Fibroblast of villous mesenchyme (primary cell): ENCODE measurements around the gene VSIG2. TPM values are rescaled to one million over a fixed set of nuclear protein-coding genes. Genes with fewer than 3 reads are reported as not detected.

Experiments used
- DNase-seq: peaks from one replicate; pipeline ENCODE4 v3.0.0-alpha.2; 2010; ENCODE audit warnings: low read depth
- H3K4me3 ChIP-seq: 2 replicates; pipeline ENCODE4 v1.5.1; 2011; ENCODE audit warnings: low read depth, mild to moderate bottlenecking, low read length
- total RNA-seq: library from RNA; depleted of rRNA; stranded (reverse); fragments of >200 nt; gene quantifications from 2 replicates; pipeline ENCODE4 v1.2.3, GENCODE V29; 2012
- TF ChIP-seq, protein P1 (sequence below): IDR thresholded peaks from 2 replicates; pipeline ENCODE4 v1.5.1; 2012; ENCODE audit warnings: low read depth, mild to moderate bottlenecking, low read length; ENCODE audit not compliant: insufficient read depth

VSIG2 gene
- total RNA-seq, 1 donor, result under 0.01 TPM

DNA sequence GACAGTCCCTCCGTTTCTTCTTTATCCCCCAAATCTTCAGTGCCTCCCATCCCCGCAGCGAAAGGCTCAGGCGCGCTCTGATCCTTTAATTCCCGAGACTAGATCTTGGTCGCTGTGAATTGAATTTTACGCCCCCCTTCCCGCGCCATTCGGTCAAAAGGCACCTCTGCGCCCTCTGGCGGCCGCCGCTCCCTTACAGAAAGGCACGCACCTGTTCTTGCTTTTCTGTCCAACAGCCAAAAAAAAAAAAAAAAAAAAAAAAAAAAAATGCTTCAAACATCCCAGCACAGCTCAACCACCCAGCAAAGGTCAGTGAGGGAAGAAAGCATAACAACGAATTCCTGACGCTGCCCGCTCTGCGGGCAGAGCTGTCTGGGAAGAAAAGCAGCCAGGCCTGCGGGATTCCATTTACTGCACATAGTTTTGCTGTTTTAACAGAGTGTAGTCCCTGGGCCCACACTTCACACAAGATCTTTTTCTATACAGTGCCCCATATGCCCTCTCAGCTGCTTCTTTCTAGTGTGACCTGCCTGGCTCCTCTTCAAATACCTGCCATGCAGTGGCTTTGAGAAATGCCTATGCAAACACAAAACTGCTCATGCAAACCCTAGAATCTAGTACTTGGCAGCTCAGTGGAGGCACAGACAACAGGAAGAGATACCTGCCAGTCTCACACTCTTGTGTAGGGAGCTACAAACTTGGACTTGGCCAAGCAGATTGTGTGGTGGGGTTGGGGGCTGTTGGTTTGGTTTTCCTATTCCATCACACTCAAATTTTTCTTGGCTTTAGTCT lies 11.3 kb upstream of the VSIG2 start:
- TF ChIP-seq, protein P1, sequence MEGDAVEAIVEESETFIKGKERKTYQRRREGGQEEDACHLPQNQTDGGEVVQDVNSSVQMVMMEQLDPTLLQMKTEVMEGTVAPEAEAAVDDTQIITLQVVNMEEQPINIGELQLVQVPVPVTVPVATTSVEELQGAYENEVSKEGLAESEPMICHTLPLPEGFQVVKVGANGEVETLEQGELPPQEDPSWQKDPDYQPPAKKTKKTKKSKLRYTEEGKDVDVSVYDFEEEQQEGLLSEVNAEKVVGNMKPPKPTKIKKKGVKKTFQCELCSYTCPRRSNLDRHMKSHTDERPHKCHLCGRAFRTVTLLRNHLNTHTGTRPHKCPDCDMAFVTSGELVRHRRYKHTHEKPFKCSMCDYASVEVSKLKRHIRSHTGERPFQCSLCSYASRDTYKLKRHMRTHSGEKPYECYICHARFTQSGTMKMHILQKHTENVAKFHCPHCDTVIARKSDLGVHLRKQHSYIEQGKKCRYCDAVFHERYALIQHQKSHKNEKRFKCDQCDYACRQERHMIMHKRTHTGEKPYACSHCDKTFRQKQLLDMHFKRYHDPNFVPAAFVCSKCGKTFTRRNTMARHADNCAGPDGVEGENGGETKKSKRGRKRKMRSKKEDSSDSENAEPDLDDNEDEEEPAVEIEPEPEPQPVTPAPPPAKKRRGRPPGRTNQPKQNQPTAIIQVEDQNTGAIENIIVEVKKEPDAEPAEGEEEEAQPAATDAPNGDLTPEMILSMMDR, result peak; percentile 75
- peak; percentile 76 for DNase-seq
- H3K4me3 ChIP-seq, result peak overlapping the region; percentile 68

DNA sequence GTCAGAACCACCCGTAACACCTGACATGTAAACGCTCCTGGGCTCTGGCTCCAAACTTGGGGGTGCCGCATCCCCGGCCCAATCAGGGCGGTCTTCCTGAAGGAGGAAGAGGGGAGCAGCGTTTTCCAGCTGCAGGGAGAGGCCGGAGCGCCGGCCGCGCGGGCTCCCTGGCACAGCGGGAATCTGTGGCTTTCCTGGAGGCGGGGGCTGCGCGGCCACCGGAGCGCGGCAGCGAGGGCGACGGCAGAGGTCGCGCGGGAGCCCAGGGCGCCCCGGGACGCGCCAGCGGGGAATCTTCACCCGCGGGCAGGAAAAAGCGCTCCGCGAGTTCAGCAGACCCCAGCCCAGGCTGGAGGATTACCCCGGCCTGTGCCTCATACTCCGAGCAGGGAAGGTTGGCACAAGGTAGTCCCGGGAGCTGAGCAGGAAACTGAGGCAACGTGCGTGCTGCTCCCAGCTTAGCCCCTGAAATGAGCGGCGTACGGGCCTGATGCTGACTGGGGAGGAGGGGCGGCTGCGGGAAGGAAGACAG lies 10.6 kb upstream of the VSIG2 start:
- TF ChIP-seq, protein P1, result no peak
- DNase-seq, result no peak

DNA sequence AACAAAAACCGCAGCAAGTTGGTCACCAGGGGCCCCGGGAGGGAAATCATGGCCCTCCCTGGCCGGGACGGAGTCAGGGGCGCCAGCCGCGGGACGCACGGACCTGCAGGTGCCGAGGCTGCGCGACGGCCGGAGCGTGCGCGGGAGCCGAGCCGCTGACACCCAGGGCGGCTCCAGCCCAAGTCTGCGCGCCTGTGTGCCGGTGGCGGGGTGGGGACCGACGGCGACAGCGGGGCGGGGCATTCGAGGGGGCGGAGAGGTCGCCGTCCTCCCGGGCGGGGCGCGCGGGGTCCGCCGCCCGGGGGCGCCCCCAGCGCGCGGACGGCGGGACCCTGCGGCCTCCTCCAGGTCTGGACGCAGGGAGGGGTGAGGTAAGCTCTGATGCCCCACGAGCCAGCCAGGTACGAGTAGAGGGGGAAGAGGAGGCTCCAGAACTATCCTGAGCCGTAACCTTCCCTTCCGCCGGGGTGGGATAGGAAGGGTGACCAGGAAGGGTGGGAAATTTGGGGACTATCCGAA lies 10.1 kb upstream of the VSIG2 start, which contains the start of gene ESAM:
TSS of gene ESAM (minus strand) at position 186 of the 519 bp plus-strand sequence. CDS start at position 50, 136 bp downstream.
- peak within 1 kb of the TSS; percentile 68 for H3K4me3 ChIP-seq
- TF ChIP-seq, protein P1, result no peak
- no peak for DNase-seq

More for the DNA sequence above, 10.6 kb upstream of the VSIG2 start:
- H3K4me3 ChIP-seq, result peak overlapping the region; percentile 68

DNA sequence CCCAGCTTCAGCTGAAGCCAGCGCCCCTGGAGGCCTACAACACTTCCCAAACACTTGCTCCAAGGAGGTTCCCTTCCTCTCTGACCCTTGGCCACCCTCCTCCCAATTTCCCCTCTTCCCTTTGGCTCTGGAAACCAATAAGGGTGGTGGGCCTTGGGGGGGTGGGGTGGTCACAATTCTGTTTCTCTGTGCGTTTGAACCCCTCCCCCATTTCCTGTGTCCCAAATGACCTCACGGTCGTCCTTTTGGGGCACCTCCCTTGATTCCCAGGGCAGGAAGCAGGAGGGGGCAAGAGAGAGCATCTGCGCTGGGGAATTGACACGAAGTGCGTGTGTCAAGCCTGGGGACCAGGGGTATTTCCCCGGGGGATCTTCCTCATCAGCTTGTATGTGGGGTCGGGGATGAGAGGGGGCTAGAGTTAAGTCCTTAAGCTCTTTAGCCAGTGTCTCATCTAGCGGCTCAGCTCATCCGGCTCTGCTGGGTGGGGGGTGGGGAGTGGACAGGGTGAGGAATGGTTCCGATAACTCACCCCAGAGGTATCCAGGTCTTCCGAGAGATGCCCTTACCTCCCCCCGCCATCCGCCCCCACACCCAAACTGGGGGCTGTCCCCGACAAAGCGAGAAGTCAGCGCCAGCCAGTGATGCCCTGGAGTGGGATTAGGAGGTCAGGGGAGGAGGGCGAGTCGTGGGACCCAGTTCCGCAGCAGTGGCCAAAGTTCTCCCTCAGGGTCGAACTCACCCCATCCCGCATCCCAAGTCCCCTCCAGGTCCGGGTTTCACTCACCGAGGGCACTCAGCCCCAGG lies 9.4 kb upstream of the VSIG2 start:
- DNase-seq, result peak; percentile 41
- TF ChIP-seq, protein P1, result no peak
- peak overlapping the region; percentile 68 for H3K4me3 ChIP-seq

DNA sequence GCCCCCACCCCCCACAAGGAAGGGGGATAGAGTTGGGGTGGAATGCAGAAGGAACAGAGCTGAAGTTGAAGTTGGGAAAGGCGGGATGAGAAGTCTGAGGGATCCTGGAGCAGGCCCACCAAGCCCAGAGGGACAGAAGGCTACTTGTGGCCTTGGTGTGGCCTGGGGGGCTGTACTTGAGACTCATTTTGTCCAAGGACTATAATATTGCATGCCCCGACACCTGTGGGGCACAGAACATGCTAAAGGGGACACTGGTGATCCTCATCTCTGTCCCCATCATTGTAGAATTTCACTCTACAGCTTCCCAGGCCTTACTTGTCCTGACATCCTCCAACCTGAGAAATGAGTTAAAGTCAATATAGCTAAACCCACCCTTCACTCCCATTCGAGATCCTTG lies 8.8 kb upstream of the VSIG2 start:
- DNase-seq, result no peak
- H3K4me3 ChIP-seq, result peak overlapping the region; percentile 27
- TF ChIP-seq, protein P1, result no peak

DNA sequence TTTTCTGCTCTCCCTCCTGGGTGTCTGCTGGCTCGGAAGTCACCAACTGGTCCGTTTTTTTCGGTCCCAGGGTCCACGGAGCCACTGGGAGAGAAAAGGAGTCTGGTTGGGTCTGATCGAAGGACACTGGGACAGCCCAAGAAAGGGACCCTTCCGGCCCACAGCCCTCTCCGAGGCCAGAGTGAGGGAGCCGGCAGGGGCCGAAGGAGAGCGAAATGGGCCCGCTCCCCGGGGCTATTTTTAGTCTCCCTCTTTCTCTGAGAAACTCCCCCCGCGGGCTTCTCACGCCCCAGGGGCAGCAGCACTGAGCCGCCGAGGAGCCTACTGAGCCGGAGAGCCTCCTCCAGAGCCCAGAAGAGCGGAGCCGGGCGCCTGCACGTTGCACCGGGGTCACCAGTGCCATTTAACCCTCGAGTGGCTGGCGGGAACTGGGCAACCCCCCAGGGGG lies 8.2 kb upstream of the VSIG2 start:
- peak overlapping the region; percentile 27 for H3K4me3 ChIP-seq
- DNase-seq, result peak; percentile 45
- TF ChIP-seq, protein P1, result no peak
